K562 (cell line): Measurements from ENCODE around the gene NAIF1. TPM values are rescaled to one million over a fixed set of nuclear protein-coding genes. Genes with fewer than 3 reads are reported as not detected.

Experiments used
- ATAC-seq: fragments of 200-7000 bp; cut with Tn5 transposase; 3 replicates; pipeline ENCODE4 v1.9.1; 2020; ENCODE audit warnings: moderate library complexity
- BruUV-seq: library from RNA; stranded (reverse); fragments of 400-500 nt; replicated peaks from 2 replicates; lab custom pipeline; 2021; lab: Mats Ljungman, UMichigan
- CTCF ChIA-PET: fragments of 300-600 bp; formaldehyde crosslinking; extraction: SDS; loops from one replicate; lab custom pipeline; 2021; ENCODE audit warnings: low intra/inter-chr PET ratio; lab: Yijun Ruan, JAX
- POLR2A ChIA-PET: fragments of 300-600, 350-650 bp; sonication (Branson Sonifier 250); formaldehyde crosslinking; extraction: SDS; loops from one replicate; lab custom pipeline; 2021; ENCODE audit warnings: antibody characterized with exemption, inconsistent platforms; lab: Yijun Ruan, JAX
- DNase-seq, 4 experiments: peaks; one replicate each; pipeline versions ENCODE4 v3.0.0 to v3.0.0-alpha.2; 2011 to 2018; ENCODE audit warnings: low spot score in 3 of 4, mixed read lengths in 3 of 4; ENCODE audit errors: extremely low read depth in 1 of 4
- FAIRE-seq: peaks from 2 replicates; lab custom pipeline; 2011; peaks lifted over from hg19 to GRCh38; lab: Jason Lieb, UNC
- H2AFZ ChIP-seq: 2 replicates; pipeline ENCODE4 v1.6.0; 2011; ENCODE audit warnings: low read depth, low read length, control low read depth, inconsistent platforms
- H3K27ac ChIP-seq: fragments of 200-600 bp; 3 replicates; pipeline ENCODE4 v1.8.0; 2011; ENCODE audit warnings: low read depth, mild to moderate bottlenecking, control low read depth, inconsistent platforms, low read length, moderate library complexity, mixed read lengths; ENCODE audit errors: extremely low read depth
- H3K27me3 ChIP-seq, 2 experiments: fragments of 300-600 bp in 1 of 2; 2 replicates in 1 of 2; 3 replicates in 1 of 2; pipeline versions ENCODE4 v1.6.0 to v1.8.0; 2011; ENCODE audit warnings: inconsistent platforms in 2 of 2, low read length in 2 of 2, mild to moderate bottlenecking in 1 of 2, mixed read lengths in 1 of 2, moderate library complexity in 1 of 2; ENCODE audit not compliant: control insufficient read depth in 2 of 2, insufficient read depth in 2 of 2
- H3K36me3 ChIP-seq: fragments of 300-600 bp; 3 replicates; pipeline ENCODE4 v1.8.0; 2011; ENCODE audit warnings: mild to moderate bottlenecking, low read length, inconsistent platforms; ENCODE audit not compliant: control insufficient read depth, insufficient read depth
- H3K4me1 ChIP-seq, 2 experiments: fragments of 200-600 bp in 1 of 2; replicated peaks in 1 of 2; 2 replicates in 1 of 2; 3 replicates in 1 of 2; pipeline versions ENCODE4 v1.5.1 to v1.8.0; 2011; ENCODE audit warnings: inconsistent platforms in 2 of 2, low read length in 2 of 2, mild to moderate bottlenecking in 1 of 2, mixed read lengths in 1 of 2, moderate library complexity in 1 of 2; ENCODE audit not compliant: control insufficient read depth in 2 of 2, insufficient read depth in 2 of 2
- H3K4me2 ChIP-seq: 2 replicates; pipeline ENCODE4 v1.6.1; 2011; ENCODE audit warnings: low read length, control low read depth, inconsistent platforms, mixed read lengths; ENCODE audit not compliant: insufficient read depth
- H3K4me3 ChIP-seq: fragments of 200-600 bp; sonication (generic), shearing (Covaris generic); 2 replicates; pipeline ENCODE4 v1.5.1; 2016; ENCODE audit warnings: control low read depth, inconsistent platforms
- H3K79me2 ChIP-seq: fragments of 200-600 bp; 3 replicates; pipeline ENCODE4 v1.8.0; 2011; ENCODE audit warnings: low read length, inconsistent platforms; ENCODE audit not compliant: control insufficient read depth, insufficient read depth
- H3K9ac ChIP-seq, 2 experiments: 2 replicates each; pipeline versions ENCODE4 v1.6.0 to v1.6.1; 2011; ENCODE audit warnings: low read depth in 2 of 2, low read length in 2 of 2, control low read depth in 1 of 2, inconsistent platforms in 1 of 2, mild to moderate bottlenecking in 1 of 2, mixed read lengths in 1 of 2; ENCODE audit not compliant: insufficient read depth in 1 of 2
- H3K9me1 ChIP-seq: one replicate; pipeline ENCODE4 v1.6.0; 2011; ENCODE audit warnings: inconsistent platforms, mild to moderate bottlenecking, low read length, moderate library complexity; ENCODE audit not compliant: control insufficient read depth, insufficient read depth
- H3K9me3 ChIP-seq: replicated peaks from 2 replicates; pipeline ENCODE4 v1.5.1; 2011; ENCODE audit warnings: low read depth, low read length, inconsistent platforms; ENCODE audit not compliant: control insufficient read depth, insufficient read depth
- H4K20me1 ChIP-seq: replicated peaks from 2 replicates; pipeline ENCODE4 v1.6.1; 2011; ENCODE audit warnings: low read length, inconsistent platforms, mixed read lengths; ENCODE audit not compliant: control insufficient read depth, insufficient read depth
- ASH1L ChIP-seq: fragments of 450-650 bp; IDR thresholded peaks from 2 replicates; pipeline ENCODE4 v1.6.1; 2018; ENCODE audit warnings: borderline replicate concordance, mild to moderate bottlenecking, low read depth; ENCODE audit not compliant: partially characterized antibody
- HNRNPH1 ChIP-seq: fragments of 200-400 bp; formaldehyde crosslinking; optimal IDR thresholded peaks from 2 replicates; pipeline ENCODE3; 2017; ENCODE audit warnings: low read depth, mild to moderate bottlenecking, low read length, moderate library complexity
- KHSRP ChIP-seq: fragments of 450-650 bp; IDR thresholded peaks from 2 replicates; pipeline ENCODE4 v1.6.1; 2017
- MCM3 ChIP-seq: fragments of 450-650 bp; IDR thresholded peaks from 2 replicates; pipeline ENCODE4 v1.6.1; 2016
- NCOA6 ChIP-seq: fragments of 450-650 bp; IDR thresholded peaks from 2 replicates; pipeline ENCODE4 v1.6.1; 2017; ENCODE audit warnings: mild to moderate bottlenecking
- SNRNP70 ChIP-seq: fragments of 200-400 bp; formaldehyde crosslinking; optimal IDR thresholded peaks from 2 replicates; pipeline ENCODE3; 2017; ENCODE audit warnings: low read depth, low read length
- TARDBP ChIP-seq: fragments of 450-650 bp; IDR thresholded peaks from 2 replicates; pipeline ENCODE4 v1.6.1; 2016
- THAP12 ChIP-seq: fragments of 250-450 bp; sonication (Bioruptor Pico); IDR thresholded peaks from 2 replicates; pipeline ENCODE4 v1.9.0; 2021; ENCODE audit warnings: mild to moderate bottlenecking, inconsistent platforms
- ZNF282 ChIP-seq: sonication (generic); formaldehyde crosslinking; IDR thresholded peaks from 2 replicates; pipeline ENCODE4 v1.8.1; 2023; ENCODE audit warnings: missing genetic modification reagents
- WGBS: fragments of 100-300 bp; shearing (Covaris generic); methylation state at CpG from one replicate; pipeline ENCODE4 v1.1.6; 2016; ENCODE audit warnings: low coverage, mixed read lengths; ENCODE audit not compliant: insufficient coverage; ENCODE audit errors: missing lambda C conversion rate; 5-methylcytosine and 5-hydroxymethylcytosine counted together
- in situ Hi-C: fragments of 300-500 bp; cut with MboI; formaldehyde crosslinking; loops from 4 replicates; pipeline ENCODE4 v1.15.0; 2018; ENCODE audit warnings: inconsistent platforms, mixed read lengths
- intact Hi-C: fragments of 100-400 bp; cut with micrococcal nuclease; formaldehyde crosslinking; loops from 2 replicates; pipeline ENCODE4 v1.14.2; 2022
- polyA plus RNA-seq, 8 experiments: library from polyadenylated mRNA; depleted of rRNA in 4 of 8; stranded (reverse) in 5 of 8; unstranded in 3 of 8; fragments of >200 nt; fragmentation: Nextera tagmentation in 2 of 8; fragmentation: Illumina TruSeq in 1 of 8; extraction: Ambion mirVana in 2 of 8; extraction: Trizol in 1 of 8; gene quantifications; 2 replicates each; pipeline versions ENCODE4 v1.2.1 to v1.2.3, GENCODE V29; 2011 to 2014; ENCODE audit warnings: inconsistent platforms in 1 of 8, missing spikeins in 1 of 8
- total RNA-seq, 7 experiments: library from RNA; depleted of rRNA in 6 of 7; stranded (reverse); fragments of >200 nt in 6 of 7; fragmentation: Illumina TruSeq in 2 of 7; extraction: Trizol in 2 of 7; gene quantifications; 2 replicates each; pipeline versions ENCODE4 v1.2.1 to v1.2.3, GENCODE V29; 2011 to 2021; ENCODE audit warnings: low replicate concordance in 1 of 7
- TF ChIP-seq, protein P1 (sequence below): IDR thresholded peaks from 2 replicates; pipeline ENCODE4 v1.6.1; 2016; ENCODE audit warnings: missing genetic modification characterization, missing compliant biosample characterization

Gene NAIF1
- total and polyA plus RNA-seq, 9 of the 15 experiments (the other 6 are each of a cell fraction or from before 2014, with no cell fraction given), result 4.8 to 26.6 (median 17.2) TPM

DNA sequence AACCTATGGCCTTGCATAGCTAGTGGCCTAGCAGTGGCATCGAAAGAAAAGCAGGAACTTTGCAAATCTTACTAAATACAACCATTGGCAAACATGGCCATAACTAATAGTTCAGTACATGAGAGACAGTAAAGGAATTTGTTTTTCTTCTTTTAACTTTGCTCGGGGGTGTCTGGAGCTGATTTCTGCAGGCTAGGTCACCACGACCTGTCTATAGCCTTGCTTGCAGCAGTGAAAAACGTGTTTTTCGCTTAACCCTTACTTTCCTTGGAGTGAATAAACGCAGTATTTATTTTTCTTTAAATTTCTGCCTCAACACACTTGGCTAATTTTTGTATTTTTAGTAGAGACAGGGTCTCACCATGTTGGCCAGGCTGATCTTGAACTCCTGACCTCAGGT is 19.9 kb downstream of the NAIF1 start:
- TF ChIP-seq HNRNPH1 (no peak), ZNF282 (no peak), NCOA6 (no peak), ASH1L (no peak), SNRNP70 (no peak), TARDBP (no peak), KHSRP (no peak), MCM3 (no peak), THAP12 (CRISPR knock-in tag) (no peak)
- TF ChIP-seq, protein P1, sequence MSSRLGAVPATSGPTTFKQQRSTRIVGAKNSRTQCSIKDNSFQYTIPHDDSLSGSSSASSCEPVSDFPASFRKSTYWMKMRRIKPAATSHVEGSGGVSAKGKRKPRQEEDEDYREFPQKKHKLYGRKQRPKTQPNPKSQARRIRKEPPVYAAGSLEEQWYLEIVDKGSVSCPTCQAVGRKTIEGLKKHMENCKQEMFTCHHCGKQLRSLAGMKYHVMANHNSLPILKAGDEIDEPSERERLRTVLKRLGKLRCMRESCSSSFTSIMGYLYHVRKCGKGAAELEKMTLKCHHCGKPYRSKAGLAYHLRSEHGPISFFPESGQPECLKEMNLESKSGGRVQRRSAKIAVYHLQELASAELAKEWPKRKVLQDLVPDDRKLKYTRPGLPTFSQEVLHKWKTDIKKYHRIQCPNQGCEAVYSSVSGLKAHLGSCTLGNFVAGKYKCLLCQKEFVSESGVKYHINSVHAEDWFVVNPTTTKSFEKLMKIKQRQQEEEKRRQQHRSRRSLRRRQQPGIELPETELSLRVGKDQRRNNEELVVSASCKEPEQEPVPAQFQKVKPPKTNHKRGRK, result no peak
- DNase-seq, result no peak
- no peaks in the 10 kb centered on the region for H3K9me3 ChIP-seq
- H3K4me1 ChIP-seq, result peaks cover 14 to 18% of the 10 kb centered on the region in 2 experiments
- no peak for ATAC-seq
- H3K79me2 ChIP-seq, result no peaks in the 10 kb centered on the region
- H3K27ac ChIP-seq, result no peak overlapping the region
- no peaks in the 10 kb centered on the region for H4K20me1 ChIP-seq
- no peaks in the 10 kb centered on the region for H3K27me3 ChIP-seq
- CTCF ChIA-PET, result no interaction called here
- POLR2A ChIA-PET, result interaction anchor here (0.6 to 1.4 kb wide), 2 partner anchors 11 to 15 kb away, joined by 3 read pairs; no protein-coding TSS in a partner anchor
- 58% methylated on average over 6 of the region's 6 CpGs for WGBS
- in situ Hi-C loops (no loop called here), intact Hi-C loops (no loop called here)
- no peak overlapping the region for H3K4me3 ChIP-seq
- H3K4me2 ChIP-seq, result no peak overlapping the region
- H2AFZ ChIP-seq, result no peak overlapping the region
- no peak overlapping the region for H3K9ac ChIP-seq
- FAIRE-seq, result no peak
- H3K36me3 ChIP-seq, result no peaks in the 10 kb centered on the region
- H3K9me1 ChIP-seq, result no peaks in the 10 kb centered on the region
- no TSS peak for BruUV-seq
